Activated CD4-positive, alpha-beta T cell treated with anti-CD3 and anti-CD28 coated beads, Interleukin-2, amount 50 U/mL, for 16 hours (primary cell): ENCODE data around the gene TMCC1.

Source experiments
- DNase-seq: peaks from one replicate; pipeline ENCODE4 v3.0.0-alpha.2; 2020

TMCC1 gene

GRCh38 chr3:129606636-129607390 lies 286.7 kb downstream of the TMCC1 start, which contains the start of gene PLXND1:
PLXND1 (minus strand) TSS chr3:129606676; CDS start chr3:129606639, 37 bp downstream.
- DNase-seq: no peak

- no peak for DNase-seq
These were observed 287.4 kb downstream of the TMCC1 start for GRCh38 chr3:129605922-129606635.

GRCh38 chr3:129605203-129605921 lies 288.1 kb downstream of the TMCC1 start:
- peak; percentile 21 for DNase-seq

- DNase-seq: no peak
These were observed 288.7 kb downstream of the TMCC1 start for GRCh38 chr3:129604767-129605166.

GRCh38 chr3:129603991-129604749 lies 289.3 kb downstream of the TMCC1 start:
- no peak for DNase-seq

- DNase-seq: no peak
These were observed 290.0 kb downstream of the TMCC1 start for GRCh38 chr3:129603561-129603942.

GRCh38 chr3:129602730-129603560 lies 290.6 kb downstream of the TMCC1 start:
- no peak for DNase-seq

- no peak for DNase-seq
These were observed 291.2 kb downstream of the TMCC1 start for GRCh38 chr3:129602309-129602708.

GRCh38 chr3:129601713-129602112 lies 291.8 kb downstream of the TMCC1 start:
- no peak for DNase-seq

- no peak for DNase-seq
These were observed 293.2 kb downstream of the TMCC1 start for GRCh38 chr3:129600348-129600747.

- no peak for DNase-seq
These were observed 293.9 kb downstream of the TMCC1 start for GRCh38 chr3:129599607-129600006.

- no peak for DNase-seq
These were observed 294.4 kb downstream of the TMCC1 start for GRCh38 chr3:129599073-129599472.

- no peak for DNase-seq
These were observed 295.0 kb downstream of the TMCC1 start for GRCh38 chr3:129598484-129598883.

- no peak for DNase-seq
These were observed 295.5 kb downstream of the TMCC1 start for GRCh38 chr3:129598000-129598381.
